ENCODE results near the gene SLC49A3.

Gene SLC49A3

GRCh38 chr4:666436-666810 lies 22.5 kb downstream of the SLC49A3 start:
- DNase-seq (ENCODE audit: low read depth), result no peak
- TF ChIP-seq CTCF (IDR thresholded peaks at IDR 0.05; ENCODE audit: low read length, missing control alignments), result no peak
- no peak overlapping the region for H3K4me3 ChIP-seq (replicated peaks; ENCODE audit: low read depth, low read length)

- TF ChIP-seq CTCF (IDR thresholded peaks at IDR 0.05; ENCODE audit: low read length, missing control alignments), result no peak
- no peak overlapping the region for H3K4me3 ChIP-seq (replicated peaks; ENCODE audit: low read depth, low read length)
- no peak for DNase-seq (ENCODE audit: low read depth)
Measured at GRCh38 chr4:665751-666435, 23.1 kb downstream of the SLC49A3 start.

- TF ChIP-seq CTCF (IDR thresholded peaks at IDR 0.05; ENCODE audit: low read length, missing control alignments), result no peak
- H3K4me3 ChIP-seq (replicated peaks; ENCODE audit: low read depth, low read length), result no peak overlapping the region
- no peak for DNase-seq (ENCODE audit: low read depth)
Measured at GRCh38 chr4:665381-665750, 23.6 kb downstream of the SLC49A3 start.

DNA sequence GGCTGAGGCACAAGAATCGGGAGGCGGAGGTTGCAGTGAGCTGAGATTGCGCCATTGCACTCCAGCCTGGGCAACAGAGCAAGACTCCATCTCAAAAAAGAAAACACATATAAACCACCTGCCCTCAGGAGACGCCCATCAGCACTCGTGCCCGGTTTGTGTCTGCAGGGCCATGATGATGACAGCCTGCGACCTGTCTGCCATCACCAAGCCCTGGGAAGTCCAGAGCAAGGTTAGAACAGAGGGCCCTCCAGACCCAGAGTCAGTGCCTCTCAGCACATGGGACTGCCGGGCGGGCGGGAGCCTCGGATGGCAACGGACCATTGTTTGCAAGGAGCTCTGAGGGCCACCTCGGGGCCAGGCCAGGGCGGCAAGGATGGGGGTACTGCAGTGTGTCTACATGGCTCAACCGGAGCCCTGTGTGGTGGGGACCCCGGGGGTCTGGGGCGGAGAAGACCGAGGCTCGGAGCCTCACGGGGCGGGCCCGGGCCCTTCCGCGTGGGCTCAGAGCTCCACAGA lies 24.2 kb downstream of the SLC49A3 start:
- no peak for TF ChIP-seq CTCF (IDR thresholded peaks at IDR 0.05; ENCODE audit: low read length, missing control alignments)
- no peak overlapping the region for H3K4me3 ChIP-seq (replicated peaks; ENCODE audit: low read depth, low read length)
- no peak for DNase-seq (ENCODE audit: low read depth)

DNA sequence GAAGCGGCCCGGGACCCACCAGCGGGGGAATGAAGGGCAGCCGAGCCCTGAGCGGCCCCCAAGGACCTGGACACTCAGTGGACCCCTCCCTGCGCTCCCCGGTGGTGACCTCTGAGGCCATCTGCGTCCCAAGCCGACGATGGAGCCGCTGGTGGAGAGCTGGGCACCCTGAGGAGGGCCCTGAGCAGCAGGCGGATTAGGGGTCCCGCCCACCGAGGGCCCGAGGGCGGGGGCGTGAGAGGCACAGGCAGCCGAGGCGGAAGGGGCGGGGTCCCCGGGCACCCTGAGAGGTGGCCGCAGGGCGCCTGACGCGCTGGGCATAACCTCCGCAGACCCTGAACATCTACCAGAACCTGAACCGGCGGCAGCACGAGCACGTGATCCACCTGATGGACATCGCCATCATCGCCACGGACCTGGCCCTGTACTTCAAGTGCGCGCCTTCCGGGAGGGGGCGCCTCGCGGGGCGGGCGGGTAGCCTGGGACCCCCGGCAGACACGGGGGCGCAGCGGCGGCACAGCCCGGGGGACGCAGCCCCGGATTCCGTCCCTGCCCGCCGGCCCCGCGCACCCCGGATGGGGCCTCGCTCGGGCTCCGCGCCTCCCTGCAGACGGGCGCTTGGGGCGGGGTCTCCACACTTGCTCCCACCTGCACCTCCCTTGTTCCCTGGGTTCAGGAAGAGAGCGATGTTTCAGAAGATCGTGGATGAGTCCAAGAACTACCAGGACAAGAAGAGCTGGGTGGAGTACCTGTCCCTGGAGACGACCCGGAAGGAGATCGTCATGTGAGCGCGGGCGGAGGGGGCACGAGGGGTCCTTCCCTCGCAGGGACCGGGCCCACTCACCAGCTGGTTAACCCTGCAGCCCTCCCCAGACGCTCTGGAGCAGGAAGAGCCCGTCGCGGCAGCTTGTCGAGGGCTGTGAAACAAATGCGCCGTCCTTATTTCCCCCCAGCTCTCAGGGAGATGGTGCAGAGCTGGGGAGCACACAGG lies 25.2 kb downstream of the SLC49A3 start:
- DNase-seq (ENCODE audit: low read depth), result no peak
- TF ChIP-seq CTCF (IDR thresholded peaks at IDR 0.05; ENCODE audit: low read length, missing control alignments), result no peak
- H3K4me3 ChIP-seq (replicated peaks; ENCODE audit: low read depth, low read length), result peak overlapping the region; percentile 37

- no peak for DNase-seq (ENCODE audit: low read depth)
- no peak for TF ChIP-seq CTCF (IDR thresholded peaks at IDR 0.05; ENCODE audit: low read length, missing control alignments)
- H3K4me3 ChIP-seq (replicated peaks; ENCODE audit: low read depth, low read length), result no peak overlapping the region
Measured at GRCh38 chr4:663046-663437, 25.9 kb downstream of the SLC49A3 start.

All from fibroblast of pulmonary artery (primary cell).